Fibroblast of upper back skin (primary cell): ENCODE data around the gene GPLD1.
A peak's percentile ranks its signal among the peaks of the same experiment; 100 is the strongest.
"Not testable (repeated sequence)": the region's sequence is repeated elsewhere in the genome, so short reads cannot be mapped to it uniquely, and the experiment has no call there.

Experiments used
- DNase-seq: peaks from one replicate; pipeline ENCODE4 v3.0.0-alpha.2; 2013

Gene GPLD1

GRCh38 chr6:24489470-24489869 is at the start of gene GPLD1:
GPLD1 (minus strand) TSS chr6:24489578; CDS start chr6:24489511, 67 bp downstream.
- DNase-seq: no peak

- peak; percentile 4 for DNase-seq
Measured at GRCh38 chr6:24537771-24538385, 48.5 kb upstream of the GPLD1 start.

- peak; percentile 5 for DNase-seq
Measured at GRCh38 chr6:24537082-24537699, 47.8 kb upstream of the GPLD1 start.

GRCh38 chr6:24536466-24536865 is 47.1 kb upstream of the GPLD1 start:
- DNase-seq: no peak

GRCh38 chr6:24535210-24535609 is 45.8 kb upstream of the GPLD1 start:
- no peak for DNase-seq

- DNase-seq: no peak
Measured at GRCh38 chr6:24534329-24534728, 45.0 kb upstream of the GPLD1 start.

- DNase-seq: peak; percentile 4
Measured at GRCh38 chr6:24529985-24530384, 40.6 kb upstream of the GPLD1 start.

- DNase-seq: peak; percentile 37
Measured at GRCh38 chr6:24524805-24525204, 35.4 kb upstream of the GPLD1 start.

GRCh38 chr6:24524329-24524728 is 35.0 kb upstream of the GPLD1 start:
- DNase-seq: no peak

- no peak for DNase-seq
Measured at GRCh38 chr6:24522228-24523176, 33.1 kb upstream of the GPLD1 start.

- peak; percentile 20 for DNase-seq
Measured at GRCh38 chr6:24520929-24521546, 31.7 kb upstream of the GPLD1 start.

- DNase-seq: no peak
Measured at GRCh38 chr6:24517659-24518543, 28.5 kb upstream of the GPLD1 start.

GRCh38 chr6:24513602-24514001 is 24.2 kb upstream of the GPLD1 start:
- no peak for DNase-seq

GRCh38 chr6:24511976-24512375 is 22.6 kb upstream of the GPLD1 start:
- not testable (repeated sequence) for DNase-seq

GRCh38 chr6:24506814-24507520 is 17.6 kb upstream of the GPLD1 start:
- no peak for DNase-seq

GRCh38 chr6:24504649-24505586 is 15.5 kb upstream of the GPLD1 start:
- peak; percentile 45 for DNase-seq

GRCh38 chr6:24504287-24504648 is 14.9 kb upstream of the GPLD1 start:
- no peak for DNase-seq

- DNase-seq: no peak
Measured at GRCh38 chr6:24501914-24502313, 12.5 kb upstream of the GPLD1 start.

- no peak for DNase-seq
Measured at GRCh38 chr6:24501374-24501773, 12.0 kb upstream of the GPLD1 start.

- no peak for DNase-seq
Measured at GRCh38 chr6:24500683-24501082, 11.3 kb upstream of the GPLD1 start.
